ENCODE measurements around the gene PSMD10.

PSMD10 gene

GRCh38 chrX:108091264-108091877 lies at the start of gene PSMD10, which contains the start of gene ATG4A:
PSMD10 (minus strand) TSS chrX:108091542; CDS start chrX:108091520, 22 bp downstream.
ATG4A (plus strand) TSS chrX:108091778; CDS start chrX:108091827, 49 bp downstream.
- DNase-seq (peak; percentile 85), ATAC-seq (peak; percentile 98)

- no peak for ATAC-seq
- no peak for DNase-seq
These were observed 47.7 kb upstream of the PSMD10 start for GRCh38 chrX:108138814-108139702.

GRCh38 chrX:108134724-108135123 lies 43.4 kb upstream of the PSMD10 start:
- no peak for ATAC-seq
- DNase-seq, result peak; percentile 4

- no peak for DNase-seq
- no peak for ATAC-seq
These were observed 41.5 kb upstream of the PSMD10 start for GRCh38 chrX:108132876-108133275.

GRCh38 chrX:108132034-108132433 lies 40.7 kb upstream of the PSMD10 start:
- no peak for DNase-seq

GRCh38 chrX:108131471-108131870 lies 40.1 kb upstream of the PSMD10 start:
- DNase-seq, result no peak
- ATAC-seq, result no peak

More at GRCh38 chrX:108132034-108132433, 40.7 kb upstream of the PSMD10 start:
- ATAC-seq, result no peak

GRCh38 chrX:108130889-108131288 lies 39.5 kb upstream of the PSMD10 start:
- DNase-seq (no peak), ATAC-seq (no peak)

GRCh38 chrX:108127152-108127551 lies 35.8 kb upstream of the PSMD10 start:
- no peak for DNase-seq
- no peak for ATAC-seq

- ATAC-seq (no peak), DNase-seq (no peak)
These were observed 35.3 kb upstream of the PSMD10 start for GRCh38 chrX:108126661-108127060.

GRCh38 chrX:108123591-108124366 lies 32.4 kb upstream of the PSMD10 start:
- DNase-seq, result no peak
- no peak for ATAC-seq

GRCh38 chrX:108122748-108123147 lies 31.4 kb upstream of the PSMD10 start:
- DNase-seq (no peak), ATAC-seq (no peak)

GRCh38 chrX:108121291-108121690 lies 29.9 kb upstream of the PSMD10 start:
- ATAC-seq, result no peak
- no peak for DNase-seq

GRCh38 chrX:108117988-108118387 lies 26.6 kb upstream of the PSMD10 start:
- DNase-seq, result no peak
- no peak for ATAC-seq

- ATAC-seq (no peak), DNase-seq (no peak)
These were observed 23.2 kb upstream of the PSMD10 start for GRCh38 chrX:108114541-108114940.

- DNase-seq, result no peak
- ATAC-seq, result no peak
These were observed 14.1 kb upstream of the PSMD10 start for GRCh38 chrX:108105473-108105872.

- no peak for DNase-seq
- no peak for ATAC-seq
These were observed 6.0 kb upstream of the PSMD10 start for GRCh38 chrX:108097380-108097779.

- ATAC-seq, result peak; percentile 33
- DNase-seq, result peak; percentile 32
These were observed 543 bp upstream of the PSMD10 start for GRCh38 chrX:108091878-108092291.

GRCh38 chrX:108090491-108091263 lies 665 bp downstream of the PSMD10 start:
- no peak for DNase-seq

GRCh38 chrX:108088511-108088910 lies 2.8 kb downstream of the PSMD10 start:
- ATAC-seq (no peak), DNase-seq (no peak)

More at GRCh38 chrX:108090491-108091263, 665 bp downstream of the PSMD10 start:
- no peak for ATAC-seq

- ATAC-seq, result no peak
These were observed 3.5 kb downstream of the PSMD10 start for GRCh38 chrX:108087792-108088191.

GRCh38 chrX:108081110-108081509 lies 10.2 kb downstream of the PSMD10 start:
- ATAC-seq (no peak), DNase-seq (no peak)

More at GRCh38 chrX:108087792-108088191, 3.5 kb downstream of the PSMD10 start:
- no peak for DNase-seq

- DNase-seq (no peak), ATAC-seq (no peak)
These were observed 18.6 kb downstream of the PSMD10 start for GRCh38 chrX:108072746-108073145.
